Putamen (tissue), 1 donor: ENCODE results near the gene GAGE12J.
"Not testable (repeated sequence)": the region's sequence is repeated elsewhere in the genome, so short reads cannot be mapped to it uniquely, and the experiment has no call there.

Experiments used
- DNase-seq: peaks from one replicate; pipeline ENCODE4 v3.0.0-alpha.2; 2016; ENCODE audit warnings: low spot score

Gene GAGE12J

GRCh38 chrX:49321737-49322136 is at the start of gene GAGE12J:
GAGE12J (plus strand) TSS chrX:49322037; CDS start chrX:49323194, 1,157 bp downstream.
- not testable (repeated sequence) for DNase-seq

GRCh38 chrX:49272421-49272820 is 49.4 kb upstream of the GAGE12J start:
- DNase-seq, result no peak

GRCh38 chrX:49273181-49273727 is 48.6 kb upstream of the GAGE12J start:
- DNase-seq, result no peak

- no peak for DNase-seq
These were observed 45.6 kb upstream of the GAGE12J start for GRCh38 chrX:49276207-49276606.

- no peak for DNase-seq
These were observed 44.9 kb upstream of the GAGE12J start for GRCh38 chrX:49276671-49277534.

- DNase-seq, result no peak
These were observed 44.4 kb upstream of the GAGE12J start for GRCh38 chrX:49277535-49277830.

GRCh38 chrX:49278081-49278480 is 43.8 kb upstream of the GAGE12J start:
- no peak for DNase-seq

- DNase-seq, result no peak
These were observed 39.2 kb upstream of the GAGE12J start for GRCh38 chrX:49282647-49283011.

GRCh38 chrX:49284212-49284611 is 37.6 kb upstream of the GAGE12J start:
- DNase-seq, result no peak

- no peak for DNase-seq
These were observed 35.7 kb upstream of the GAGE12J start for GRCh38 chrX:49286136-49286535.

- no peak for DNase-seq
These were observed 35.3 kb upstream of the GAGE12J start for GRCh38 chrX:49286581-49286980.

GRCh38 chrX:49287665-49288064 is 34.2 kb upstream of the GAGE12J start:
- no peak for DNase-seq

GRCh38 chrX:49290215-49290614 is 31.6 kb upstream of the GAGE12J start:
- no peak for DNase-seq

GRCh38 chrX:49291615-49292337 is 30.1 kb upstream of the GAGE12J start:
- no peak for DNase-seq

GRCh38 chrX:49292400-49293362 is 29.2 kb upstream of the GAGE12J start:
- no peak for DNase-seq

- not testable (repeated sequence) for DNase-seq
These were observed 22.5 kb upstream of the GAGE12J start for GRCh38 chrX:49299293-49299692.

- no peak for DNase-seq
These were observed 21.1 kb upstream of the GAGE12J start for GRCh38 chrX:49300703-49301102.

- DNase-seq, result no peak
These were observed 18.5 kb upstream of the GAGE12J start, which contains the start of gene GAGE10 for GRCh38 chrX:49303346-49303745. GAGE10 (plus strand) TSS chrX:49303646; CDS start chrX:49304860, 1,214 bp downstream.

GRCh38 chrX:49307775-49308174 is 14.1 kb upstream of the GAGE12J start:
- not testable (repeated sequence) for DNase-seq

GRCh38 chrX:49308604-49309269 is 13.1 kb upstream of the GAGE12J start:
- no peak for DNase-seq

GRCh38 chrX:49309401-49309981 is 12.3 kb upstream of the GAGE12J start:
- no peak for DNase-seq
